ENCODE data around the gene ZNF714.

DNA sequence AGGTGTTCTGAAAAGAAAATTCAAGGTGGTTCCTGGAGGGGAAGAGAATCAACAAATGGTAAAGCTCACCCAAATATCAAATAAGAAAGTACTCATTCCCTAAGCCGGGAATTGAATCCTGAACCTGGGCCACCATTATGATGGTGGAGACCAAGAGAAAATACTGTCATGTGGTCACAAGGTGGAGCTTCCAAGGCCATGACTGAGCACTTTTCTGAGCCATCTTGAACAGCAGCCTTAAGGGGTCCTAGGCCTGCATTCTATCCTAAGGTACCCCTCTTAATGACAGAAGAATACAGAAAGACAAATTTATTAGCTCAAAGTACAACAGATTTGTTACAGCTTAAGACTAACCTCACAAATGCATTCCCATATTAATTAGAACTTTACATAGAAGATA lies 69.5 kb downstream of the ZNF714 start:
- no peak for TF ChIP-seq EZH2phosphoT487 (IDR thresholded peaks at IDR 0.05; ENCODE audit: low read length)
- TF ChIP-seq, protein P1, sequence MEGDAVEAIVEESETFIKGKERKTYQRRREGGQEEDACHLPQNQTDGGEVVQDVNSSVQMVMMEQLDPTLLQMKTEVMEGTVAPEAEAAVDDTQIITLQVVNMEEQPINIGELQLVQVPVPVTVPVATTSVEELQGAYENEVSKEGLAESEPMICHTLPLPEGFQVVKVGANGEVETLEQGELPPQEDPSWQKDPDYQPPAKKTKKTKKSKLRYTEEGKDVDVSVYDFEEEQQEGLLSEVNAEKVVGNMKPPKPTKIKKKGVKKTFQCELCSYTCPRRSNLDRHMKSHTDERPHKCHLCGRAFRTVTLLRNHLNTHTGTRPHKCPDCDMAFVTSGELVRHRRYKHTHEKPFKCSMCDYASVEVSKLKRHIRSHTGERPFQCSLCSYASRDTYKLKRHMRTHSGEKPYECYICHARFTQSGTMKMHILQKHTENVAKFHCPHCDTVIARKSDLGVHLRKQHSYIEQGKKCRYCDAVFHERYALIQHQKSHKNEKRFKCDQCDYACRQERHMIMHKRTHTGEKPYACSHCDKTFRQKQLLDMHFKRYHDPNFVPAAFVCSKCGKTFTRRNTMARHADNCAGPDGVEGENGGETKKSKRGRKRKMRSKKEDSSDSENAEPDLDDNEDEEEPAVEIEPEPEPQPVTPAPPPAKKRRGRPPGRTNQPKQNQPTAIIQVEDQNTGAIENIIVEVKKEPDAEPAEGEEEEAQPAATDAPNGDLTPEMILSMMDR (IDR thresholded peaks at IDR 0.05; ENCODE audit: low read length), result no peak

Data from MM.1S (cell line).